ENCODE data around the gene MYDGF.

DNA sequence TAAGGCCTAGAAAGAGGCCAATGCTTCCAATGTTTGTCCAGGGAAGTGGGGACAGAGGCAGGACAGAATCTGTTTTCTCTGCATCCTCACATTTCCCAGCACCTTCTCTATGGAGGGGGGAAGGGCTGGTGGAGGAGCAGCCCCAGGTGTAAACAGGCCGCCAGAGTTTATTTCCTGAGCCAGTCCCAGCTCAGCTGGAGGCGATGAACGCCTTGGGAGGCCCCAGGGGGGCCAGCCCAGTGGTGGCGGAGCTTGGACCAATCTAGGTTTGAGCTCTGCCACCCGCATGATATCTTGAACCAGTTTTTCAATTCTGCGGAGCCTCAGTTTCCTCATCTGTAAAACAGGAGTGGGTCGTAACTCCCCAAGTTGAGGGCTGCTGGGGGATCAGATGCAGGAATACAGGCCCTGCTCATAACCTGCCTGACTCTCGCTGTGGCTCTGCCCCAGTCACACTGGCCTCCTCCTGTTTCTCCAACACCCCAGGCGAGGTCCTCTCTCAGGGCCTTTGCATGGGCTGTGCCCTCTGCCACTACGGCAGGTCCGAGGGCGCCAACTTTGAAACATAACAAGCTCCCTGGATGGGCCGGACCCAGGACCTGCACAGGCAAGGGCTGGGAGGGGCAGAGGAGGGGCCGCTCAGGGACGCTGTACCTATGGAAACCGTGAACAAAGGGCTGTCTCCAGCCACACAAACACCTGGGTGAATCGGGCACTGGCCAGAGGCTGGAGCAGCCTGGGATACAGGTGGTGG lies 29.7 kb downstream of the MYDGF start:
- TF ChIP-seq, protein P1, sequence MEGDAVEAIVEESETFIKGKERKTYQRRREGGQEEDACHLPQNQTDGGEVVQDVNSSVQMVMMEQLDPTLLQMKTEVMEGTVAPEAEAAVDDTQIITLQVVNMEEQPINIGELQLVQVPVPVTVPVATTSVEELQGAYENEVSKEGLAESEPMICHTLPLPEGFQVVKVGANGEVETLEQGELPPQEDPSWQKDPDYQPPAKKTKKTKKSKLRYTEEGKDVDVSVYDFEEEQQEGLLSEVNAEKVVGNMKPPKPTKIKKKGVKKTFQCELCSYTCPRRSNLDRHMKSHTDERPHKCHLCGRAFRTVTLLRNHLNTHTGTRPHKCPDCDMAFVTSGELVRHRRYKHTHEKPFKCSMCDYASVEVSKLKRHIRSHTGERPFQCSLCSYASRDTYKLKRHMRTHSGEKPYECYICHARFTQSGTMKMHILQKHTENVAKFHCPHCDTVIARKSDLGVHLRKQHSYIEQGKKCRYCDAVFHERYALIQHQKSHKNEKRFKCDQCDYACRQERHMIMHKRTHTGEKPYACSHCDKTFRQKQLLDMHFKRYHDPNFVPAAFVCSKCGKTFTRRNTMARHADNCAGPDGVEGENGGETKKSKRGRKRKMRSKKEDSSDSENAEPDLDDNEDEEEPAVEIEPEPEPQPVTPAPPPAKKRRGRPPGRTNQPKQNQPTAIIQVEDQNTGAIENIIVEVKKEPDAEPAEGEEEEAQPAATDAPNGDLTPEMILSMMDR (conservative IDR thresholded peaks at IDR 0.05; ENCODE audit: low read depth, low read length) = no peak
- TF ChIP-seq EZH2 (IDR thresholded peaks at IDR 0.05; ENCODE audit: low read length, unreplicated experiment) (no peak), EZH2phosphoT487 (IDR thresholded peaks at IDR 0.05; ENCODE audit: borderline replicate concordance, low read length) (no peak)

Data from PC-3 (cell line).